HL-60 (cell line): ENCODE measurements around the gene GPR157.

Source experiments
- DNase-seq, 2 experiments: peaks; one replicate each; pipeline ENCODE4 v3.0.0-alpha.2; 2010 to 2020; ENCODE audit warnings: low read depth in 1 of 2, low spot score in 1 of 2
- H3K27ac ChIP-seq: fragments of 250-450 bp; sonication (Bioruptor Pico); replicated peaks from 2 replicates; pipeline ENCODE4 v1.5.1; 2020; ENCODE audit warnings: mild to moderate bottlenecking, moderate library complexity
- H3K27me3 ChIP-seq: fragments of 250-450 bp; sonication (Bioruptor Pico); 2 replicates; pipeline ENCODE4 v1.5.1; 2021; ENCODE audit warnings: mild to moderate bottlenecking, moderate library complexity; ENCODE audit not compliant: insufficient read depth, poor library complexity, severe bottlenecking
- H3K4me3 ChIP-seq: replicated peaks from 2 replicates; pipeline ENCODE4 v1.5.1; 2011; ENCODE audit warnings: mild to moderate bottlenecking, control low read depth, low read length; ENCODE audit not compliant: insufficient read depth
- GABPA ChIP-seq: IDR thresholded peaks from 2 replicates; pipeline ENCODE4 v1.6.1; 2012; ENCODE audit warnings: low read depth
- POLR2AphosphoS5 ChIP-seq: IDR thresholded peaks from 2 replicates; pipeline ENCODE4 v1.6.1; 2012; ENCODE audit warnings: low read depth
- SPI1 ChIP-seq: IDR thresholded peaks from 2 replicates; pipeline ENCODE4 v1.6.1; 2012; ENCODE audit warnings: low read depth, mild to moderate bottlenecking, borderline replicate concordance
- TF ChIP-seq, protein P1 (sequence below): IDR thresholded peaks from 2 replicates; pipeline ENCODE4 v1.6.1; 2012; ENCODE audit warnings: low read depth; ENCODE audit not compliant: insufficient replicate concordance
- TF ChIP-seq, protein P2 (sequence below): IDR thresholded peaks from one replicate; pipeline ENCODE4 v1.5.1; 2011; ENCODE audit warnings: low read length, control low read depth, inconsistent platforms; ENCODE audit not compliant: insufficient read depth

GPR157 gene

DNA sequence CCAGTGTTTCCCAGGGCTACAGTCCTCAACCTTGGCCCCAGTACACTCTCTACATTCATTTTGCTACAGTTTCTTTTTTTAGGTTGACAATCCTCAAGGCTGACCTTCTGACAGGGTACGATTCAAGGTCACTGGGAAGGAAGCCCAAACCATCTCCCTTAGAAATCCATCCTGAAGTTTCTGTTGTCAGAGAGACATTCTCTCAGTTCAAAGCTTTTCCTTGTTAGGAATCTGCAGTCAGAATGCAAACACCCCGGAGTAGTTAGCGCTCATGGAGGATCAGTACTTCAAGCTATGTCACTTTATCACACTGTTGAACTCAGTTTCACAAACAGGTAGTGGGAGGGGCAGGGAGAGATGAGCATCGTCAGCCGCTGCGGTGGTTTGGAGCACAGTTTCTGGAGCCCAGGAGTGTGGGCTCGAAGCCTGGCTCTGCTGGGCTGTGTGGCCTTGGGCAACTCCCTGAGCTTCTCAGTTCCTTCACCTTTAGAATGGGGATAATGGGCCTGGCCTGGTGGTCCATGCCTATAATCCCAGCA is 63.6 kb downstream of the GPR157 start:
- no peak for DNase-seq
- Histone ChIP-seq H3K4me3 (no peak overlapping the region), H3K27ac (0 out of 2 replicates have a peak overlapping the region, but pooled peaks have one; percentile 15), H3K27me3 (no peaks in the 10 kb centered on the region)
- TF ChIP-seq POLR2AphosphoS5 (no peak), GABPA (no peak), SPI1 (no peak)
- TF ChIP-seq, protein P1, sequence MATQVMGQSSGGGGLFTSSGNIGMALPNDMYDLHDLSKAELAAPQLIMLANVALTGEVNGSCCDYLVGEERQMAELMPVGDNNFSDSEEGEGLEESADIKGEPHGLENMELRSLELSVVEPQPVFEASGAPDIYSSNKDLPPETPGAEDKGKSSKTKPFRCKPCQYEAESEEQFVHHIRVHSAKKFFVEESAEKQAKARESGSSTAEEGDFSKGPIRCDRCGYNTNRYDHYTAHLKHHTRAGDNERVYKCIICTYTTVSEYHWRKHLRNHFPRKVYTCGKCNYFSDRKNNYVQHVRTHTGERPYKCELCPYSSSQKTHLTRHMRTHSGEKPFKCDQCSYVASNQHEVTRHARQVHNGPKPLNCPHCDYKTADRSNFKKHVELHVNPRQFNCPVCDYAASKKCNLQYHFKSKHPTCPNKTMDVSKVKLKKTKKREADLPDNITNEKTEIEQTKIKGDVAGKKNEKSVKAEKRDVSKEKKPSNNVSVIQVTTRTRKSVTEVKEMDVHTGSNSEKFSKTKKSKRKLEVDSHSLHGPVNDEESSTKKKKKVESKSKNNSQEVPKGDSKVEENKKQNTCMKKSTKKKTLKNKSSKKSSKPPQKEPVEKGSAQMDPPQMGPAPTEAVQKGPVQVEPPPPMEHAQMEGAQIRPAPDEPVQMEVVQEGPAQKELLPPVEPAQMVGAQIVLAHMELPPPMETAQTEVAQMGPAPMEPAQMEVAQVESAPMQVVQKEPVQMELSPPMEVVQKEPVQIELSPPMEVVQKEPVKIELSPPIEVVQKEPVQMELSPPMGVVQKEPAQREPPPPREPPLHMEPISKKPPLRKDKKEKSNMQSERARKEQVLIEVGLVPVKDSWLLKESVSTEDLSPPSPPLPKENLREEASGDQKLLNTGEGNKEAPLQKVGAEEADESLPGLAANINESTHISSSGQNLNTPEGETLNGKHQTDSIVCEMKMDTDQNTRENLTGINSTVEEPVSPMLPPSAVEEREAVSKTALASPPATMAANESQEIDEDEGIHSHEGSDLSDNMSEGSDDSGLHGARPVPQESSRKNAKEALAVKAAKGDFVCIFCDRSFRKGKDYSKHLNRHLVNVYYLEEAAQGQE = no peak
- TF ChIP-seq, protein P2, sequence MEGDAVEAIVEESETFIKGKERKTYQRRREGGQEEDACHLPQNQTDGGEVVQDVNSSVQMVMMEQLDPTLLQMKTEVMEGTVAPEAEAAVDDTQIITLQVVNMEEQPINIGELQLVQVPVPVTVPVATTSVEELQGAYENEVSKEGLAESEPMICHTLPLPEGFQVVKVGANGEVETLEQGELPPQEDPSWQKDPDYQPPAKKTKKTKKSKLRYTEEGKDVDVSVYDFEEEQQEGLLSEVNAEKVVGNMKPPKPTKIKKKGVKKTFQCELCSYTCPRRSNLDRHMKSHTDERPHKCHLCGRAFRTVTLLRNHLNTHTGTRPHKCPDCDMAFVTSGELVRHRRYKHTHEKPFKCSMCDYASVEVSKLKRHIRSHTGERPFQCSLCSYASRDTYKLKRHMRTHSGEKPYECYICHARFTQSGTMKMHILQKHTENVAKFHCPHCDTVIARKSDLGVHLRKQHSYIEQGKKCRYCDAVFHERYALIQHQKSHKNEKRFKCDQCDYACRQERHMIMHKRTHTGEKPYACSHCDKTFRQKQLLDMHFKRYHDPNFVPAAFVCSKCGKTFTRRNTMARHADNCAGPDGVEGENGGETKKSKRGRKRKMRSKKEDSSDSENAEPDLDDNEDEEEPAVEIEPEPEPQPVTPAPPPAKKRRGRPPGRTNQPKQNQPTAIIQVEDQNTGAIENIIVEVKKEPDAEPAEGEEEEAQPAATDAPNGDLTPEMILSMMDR = no peak

DNA sequence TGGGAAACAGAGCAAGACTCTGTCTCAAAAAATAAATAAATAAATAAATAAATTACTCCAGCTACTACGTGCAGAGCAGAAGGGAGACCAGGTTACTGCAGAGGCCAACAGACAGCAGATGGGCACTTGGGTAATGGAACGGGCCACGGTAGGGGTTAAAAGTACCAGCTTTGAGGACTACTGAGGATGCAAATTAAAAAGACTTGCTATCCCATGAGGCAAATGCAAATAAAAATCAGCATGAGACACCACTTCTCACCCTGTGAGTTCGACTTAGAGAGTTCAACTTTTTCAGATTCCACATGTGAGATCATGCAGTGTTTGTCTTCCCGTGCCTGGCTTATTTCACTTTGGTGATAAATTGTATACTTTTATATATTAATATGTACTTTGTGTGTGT is 66.1 kb downstream of the GPR157 start:
- no peak overlapping the region for H3K4me3 ChIP-seq
- no peaks in the 10 kb centered on the region for H3K27me3 ChIP-seq
- no peak for DNase-seq
- TF ChIP-seq SPI1 = no peak
- TF ChIP-seq GABPA = no peak
- TF ChIP-seq, protein P1 = no peak
- TF ChIP-seq, protein P2 = no peak
- no peak for TF ChIP-seq POLR2AphosphoS5
- no peak overlapping the region for H3K27ac ChIP-seq

GRCh38 chr1:9062021-9062471 is 66.9 kb downstream of the GPR157 start:
- TF ChIP-seq GABPA (no peak), SPI1 (no peak), POLR2AphosphoS5 (no peak)
- TF ChIP-seq, protein P1 = no peak
- TF ChIP-seq, protein P2 = no peak
- peak in 1 of 2 experiments; percentile 26 for DNase-seq
- Histone ChIP-seq H3K4me3 (no peak overlapping the region), H3K27ac (no peak overlapping the region; the same call in 1 of the 2 replicates), H3K27me3 (no peaks in the 10 kb centered on the region)
